ENCODE results near the gene NEDD9.

DNA sequence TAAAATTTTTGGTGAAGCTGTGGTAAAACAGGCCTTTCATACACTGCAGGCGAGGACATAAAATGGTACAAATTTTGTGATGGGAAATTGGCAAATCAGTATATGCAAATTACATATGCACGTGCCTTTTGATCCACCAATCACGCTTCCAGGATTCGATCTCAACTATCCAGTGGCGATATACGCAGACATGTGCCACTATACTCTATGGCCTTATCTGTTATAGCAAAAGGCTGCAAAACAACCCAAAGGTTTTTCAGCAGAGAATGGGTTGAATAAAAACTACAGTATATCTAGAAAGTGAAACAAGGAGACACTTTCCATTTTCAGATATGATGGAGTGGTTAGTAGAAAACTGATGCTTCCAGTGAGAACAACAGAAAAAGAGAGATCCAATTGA lies 79.0 kb downstream of the NEDD9 start:
- TF ChIP-seq POLR2A (IDR thresholded peaks at IDR 0.05; ENCODE audit: low read depth, low read length) (no peak), POLR2AphosphoS5 (IDR thresholded peaks at IDR 0.05; ENCODE audit: low read depth, low read length) (no peak), TAF1 (IDR thresholded peaks at IDR 0.05; ENCODE audit: borderline replicate concordance, low read depth, low read length) (no peak)

Measured in GM12892 (cell line).